Esophagus squamous epithelium (tissue), 5 donors: ENCODE data around the gene SLC25A13. TPM values are rescaled to one million over a fixed set of nuclear protein-coding genes. Genes with fewer than 3 reads are reported as not detected.

Source experiments
- DNase-seq: peaks from one replicate; lab custom pipeline; 2025; lab: John Stamatoyannopoulos, UW
- H3K27ac ChIP-seq, 4 donors: fragments of 200-600 bp; sonication (generic); one replicate each; pipeline ENCODE4 v1.5.1; 2016 to 2019; ENCODE audit warnings: mild to moderate bottlenecking in 1 of 4
- H3K27me3 ChIP-seq, 4 donors: fragments of 200-600 bp; sonication (generic); 1 replicate in 3 of 4; 2 replicates in 1 of 4; pipeline versions ENCODE4 v1.5.1 to v1.6.0; 2017 to 2021; ENCODE audit warnings: antibody characterized with exemption in 1 of 4
- H3K36me3 ChIP-seq, 3 donors: fragments of 200-600 bp; sonication (generic); one replicate each; pipeline ENCODE4 v1.5.1; 2016 to 2019
- H3K4me1 ChIP-seq, 3 donors: fragments of 200-600 bp; sonication (generic); one replicate each; pipeline ENCODE4 v1.5.1; 2017 to 2019
- H3K4me3 ChIP-seq, 4 donors: fragments of 200-600 bp; sonication (generic); 1 replicate in 3 of 4; 2 replicates in 1 of 4; pipeline ENCODE4 v1.5.1; 2016 to 2019; ENCODE audit warnings: mild to moderate bottlenecking in 2 of 4, moderate library complexity in 1 of 4
- H3K9me3 ChIP-seq, 3 donors: fragments of 200-600 bp; sonication (generic); one replicate each; pipeline ENCODE4 v1.5.1; 2016 to 2019
- POLR2A ChIP-seq, 4 donors: fragments of 450-650 bp; IDR thresholded peaks; one replicate each; pipeline ENCODE4 v1.6.1; 2017; ENCODE audit warnings: antibody characterized with exemption in 4 of 4, mild to moderate bottlenecking in 4 of 4, moderate library complexity in 3 of 4
- WGBS, 2 donors: methylation state at CpG; one replicate each; pipeline ENCODE4 v1.1.5; 2018; 5-methylcytosine and 5-hydroxymethylcytosine counted together
- intact Hi-C: fragments of 100-400 bp; cut with DNase I; formaldehyde crosslinking; loops from one replicate; pipeline ENCODE4 v1.15.0; 2022
- total RNA-seq, 4 donors: library from RNA; depleted of rRNA; stranded (reverse); fragments of >200 nt; gene quantifications; one replicate each; pipeline ENCODE4 v1.1.0, GENCODE V29; 2016
- TF ChIP-seq, protein P1 (sequence below), 6 experiments: fragments of 450-650 bp in 4 of 6; fragments of 200-600 bp in 2 of 6; sonication (generic) in 2 of 6; IDR thresholded peaks; one replicate each; pipeline ENCODE4 v1.5.1; 2016 to 2019; ENCODE audit warnings: antibody characterized with exemption in 6 of 6, mild to moderate bottlenecking in 4 of 6, moderate library complexity in 4 of 6
- donor health status: DM: yes; HTN: yes; CAD: no.

The SLC25A13 gene
- total RNA-seq, 4 donors from 2014 or later = 12.7 to 37.3 (median 23.0) TPM

- TF ChIP-seq, protein P1, sequence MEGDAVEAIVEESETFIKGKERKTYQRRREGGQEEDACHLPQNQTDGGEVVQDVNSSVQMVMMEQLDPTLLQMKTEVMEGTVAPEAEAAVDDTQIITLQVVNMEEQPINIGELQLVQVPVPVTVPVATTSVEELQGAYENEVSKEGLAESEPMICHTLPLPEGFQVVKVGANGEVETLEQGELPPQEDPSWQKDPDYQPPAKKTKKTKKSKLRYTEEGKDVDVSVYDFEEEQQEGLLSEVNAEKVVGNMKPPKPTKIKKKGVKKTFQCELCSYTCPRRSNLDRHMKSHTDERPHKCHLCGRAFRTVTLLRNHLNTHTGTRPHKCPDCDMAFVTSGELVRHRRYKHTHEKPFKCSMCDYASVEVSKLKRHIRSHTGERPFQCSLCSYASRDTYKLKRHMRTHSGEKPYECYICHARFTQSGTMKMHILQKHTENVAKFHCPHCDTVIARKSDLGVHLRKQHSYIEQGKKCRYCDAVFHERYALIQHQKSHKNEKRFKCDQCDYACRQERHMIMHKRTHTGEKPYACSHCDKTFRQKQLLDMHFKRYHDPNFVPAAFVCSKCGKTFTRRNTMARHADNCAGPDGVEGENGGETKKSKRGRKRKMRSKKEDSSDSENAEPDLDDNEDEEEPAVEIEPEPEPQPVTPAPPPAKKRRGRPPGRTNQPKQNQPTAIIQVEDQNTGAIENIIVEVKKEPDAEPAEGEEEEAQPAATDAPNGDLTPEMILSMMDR (IDR thresholded peaks at IDR 0.05) = no peak
- TF ChIP-seq POLR2A (IDR thresholded peaks at IDR 0.05) = no peak
- H3K9me3 ChIP-seq = no peaks in the 10 kb centered on the region
- H3K27ac ChIP-seq = no peak overlapping the region
- DNase-seq = no peak
- H3K36me3 ChIP-seq = peaks cover 0 to 29% (median 0%) of the 10 kb centered on the region in 3 donors
- H3K27me3 ChIP-seq = no peaks in the 10 kb centered on the region
- intact Hi-C loops = no loop called here
- H3K4me1 ChIP-seq = no peaks in the 10 kb centered on the region
- no peak overlapping the region for H3K4me3 ChIP-seq
- WGBS, 2 donors = 96% methylated on average over 4 of the region's 4 CpGs
Observed at GRCh38 chr7:96196676-96197075, 125.2 kb downstream of the SLC25A13 start.

GRCh38 chr7:96189129-96189820 is 132.6 kb downstream of the SLC25A13 start:
- Histone ChIP-seq H3K9me3 (no peaks in the 10 kb centered on the region), H3K4me3 (no peak overlapping the region), H3K27me3 (no peaks in the 10 kb centered on the region), H3K27ac (no peak overlapping the region), H3K36me3 (peaks cover 0 to 81% (median 0%) of the 10 kb centered on the region in 3 donors), H3K4me1 (peaks cover 0 to 17% (median 0%) of the 10 kb centered on the region in 3 donors)
- intact Hi-C loops = no loop called here
- 65 to 67% methylated on average over 4 of the region's 4 CpGs for WGBS, 2 donors
- DNase-seq = no peak
- TF ChIP-seq POLR2A (IDR thresholded peaks at IDR 0.05) = no peak
- TF ChIP-seq, protein P1 (IDR thresholded peaks at IDR 0.05) = no peak

GRCh38 chr7:96188591-96188991 is 133.3 kb downstream of the SLC25A13 start:
- H3K27me3 ChIP-seq = no peaks in the 10 kb centered on the region
- TF ChIP-seq, protein P1 (IDR thresholded peaks at IDR 0.05) = no peak
- no peak for TF ChIP-seq POLR2A (IDR thresholded peaks at IDR 0.05)
- H3K4me1 ChIP-seq = peaks cover 0 to 19% (median 0%) of the 10 kb centered on the region in 3 donors
- WGBS, 2 donors = 68 to 71% methylated on average over 8 of the region's 8 CpGs
- no peak overlapping the region for H3K27ac ChIP-seq
- H3K4me3 ChIP-seq = no peak overlapping the region
- DNase-seq = no peak
- H3K9me3 ChIP-seq = no peaks in the 10 kb centered on the region
- intact Hi-C loops = no loop called here
- H3K36me3 ChIP-seq = peaks cover 0 to 83% (median 2%) of the 10 kb centered on the region in 3 donors

DNA sequence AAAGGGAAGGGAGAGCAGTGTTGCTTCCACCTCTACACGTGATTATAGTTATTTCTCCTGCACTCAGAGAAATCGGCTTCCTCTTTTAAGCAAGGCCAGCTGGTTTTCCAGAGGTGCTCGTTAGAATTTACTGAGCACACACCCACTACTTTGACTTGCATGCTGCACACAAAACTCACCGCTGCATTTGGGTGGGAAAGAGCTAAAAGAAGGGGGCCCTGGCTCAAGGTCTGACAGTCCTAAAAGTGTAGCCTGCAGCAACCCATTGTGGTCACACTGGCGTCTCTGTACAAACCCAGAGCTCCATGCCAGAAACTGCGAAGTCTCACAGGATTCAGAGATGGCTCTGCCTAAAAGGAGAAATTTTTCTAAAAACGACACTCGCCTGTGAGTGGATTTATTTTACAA is 133.7 kb downstream of the SLC25A13 start:
- Histone ChIP-seq H3K27me3 (no peaks in the 10 kb centered on the region), H3K9me3 (no peaks in the 10 kb centered on the region), H3K36me3 (peaks cover 0 to 83% (median 5%) of the 10 kb centered on the region in 3 donors), H3K27ac (no peak overlapping the region), H3K4me3 (no peak overlapping the region), H3K4me1 (peaks cover 0 to 21% (median 0%) of the 10 kb centered on the region in 3 donors)
- intact Hi-C loops = no loop called here
- TF ChIP-seq, protein P1 (IDR thresholded peaks at IDR 0.05) = no peak
- no peak for TF ChIP-seq POLR2A (IDR thresholded peaks at IDR 0.05)
- no peak for DNase-seq
- WGBS, 2 donors = 57 to 58% methylated on average over 8 of the region's 8 CpGs

DNA sequence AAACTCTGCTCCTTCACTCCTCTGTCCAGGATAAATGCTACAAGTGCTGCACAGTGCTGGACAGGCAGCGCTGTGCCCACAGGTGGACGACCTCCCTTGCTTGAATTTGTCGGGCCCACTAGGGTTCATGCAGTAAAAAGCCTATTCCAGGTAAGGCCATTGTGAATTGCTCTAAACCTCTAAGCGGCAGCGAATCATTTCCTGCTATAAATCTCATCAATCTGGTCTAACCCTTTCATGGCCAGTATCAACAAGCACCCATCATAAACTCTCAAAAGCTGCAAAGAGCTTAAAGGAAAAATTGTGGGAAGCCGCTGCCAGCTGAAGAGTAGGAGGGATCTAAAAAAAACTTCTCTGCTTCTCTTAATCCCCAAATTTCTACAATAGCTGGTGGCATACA is 134.2 kb downstream of the SLC25A13 start:
- H3K4me1 ChIP-seq = peaks cover 0 to 26% (median 0%) of the 10 kb centered on the region in 3 donors
- H3K4me3 ChIP-seq = no peak overlapping the region
- TF ChIP-seq, protein P1 (IDR thresholded peaks at IDR 0.05) = no peak
- TF ChIP-seq POLR2A (IDR thresholded peaks at IDR 0.05) = no peak
- H3K27me3 ChIP-seq = no peaks in the 10 kb centered on the region
- H3K27ac ChIP-seq = no peak overlapping the region
- 67 to 75% methylated on average over 6 of the region's 6 CpGs for WGBS, 2 donors
- intact Hi-C loops = no loop called here
- H3K9me3 ChIP-seq = no peaks in the 10 kb centered on the region
- no peak for DNase-seq
- H3K36me3 ChIP-seq = peaks cover 0 to 83% (median 5%) of the 10 kb centered on the region in 3 donors
